H1 (cell line): ENCODE data around the gene SLC25A22. TPM values are rescaled to one million over a fixed set of nuclear protein-coding genes. Genes with fewer than 3 reads are reported as not detected.

Experiments used
- CTCF ChIA-PET: fragments of 300-600 bp; sonication (Branson Sonifier 250); formaldehyde crosslinking; loops from one replicate; lab custom pipeline; 2021; ENCODE audit not compliant: partially characterized antibody; lab: Charles Lee
- POLR2A ChIA-PET: fragments of 300-600 bp; sonication (Branson Sonifier 250); formaldehyde crosslinking; loops from one replicate; lab custom pipeline; 2021; ENCODE audit warnings: inconsistent platforms; ENCODE audit not compliant: partially characterized antibody; lab: Charles Lee
- DNase-seq, 2 experiments: peaks; one replicate each; pipeline versions ENCODE4 v3.0.0 to v3.0.0-alpha.2; 2010 to 2022; ENCODE audit warnings: low spot score in 2 of 2, low read depth in 1 of 2, mixed read lengths in 1 of 2
- FAIRE-seq: peaks from 2 replicates; lab custom pipeline; 2011; peaks lifted over from hg19 to GRCh38; lab: Jason Lieb, UNC
- H2AFZ ChIP-seq: 2 replicates; pipeline ENCODE4 v1.8.1; 2012; ENCODE audit warnings: low read length, inconsistent platforms
- H2AK5ac ChIP-seq: 2 replicates; pipeline ENCODE4 v1.6.1; 2013; ENCODE audit warnings: low read depth, low read length
- H2BK120ac ChIP-seq: replicated peaks from 2 replicates; pipeline ENCODE3; 2013; ENCODE audit warnings: low read depth, low read length, inconsistent platforms
- H2BK12ac ChIP-seq: 2 replicates; pipeline ENCODE4 v1.6.1; 2013; ENCODE audit warnings: low read depth, low read length
- H2BK15ac ChIP-seq: 2 replicates; pipeline ENCODE4 v1.6.1; 2013; ENCODE audit warnings: low read length
- H2BK20ac ChIP-seq: 2 replicates; pipeline ENCODE4 v1.6.1; 2013; ENCODE audit warnings: low read length
- H2BK5ac ChIP-seq: 2 replicates; pipeline ENCODE4 v1.6.1; 2013; ENCODE audit warnings: low read depth, low read length
- H3K14ac ChIP-seq: 2 replicates; pipeline ENCODE4 v1.6.1; 2013; ENCODE audit warnings: inconsistent platforms; ENCODE audit not compliant: insufficient read length
- H3K18ac ChIP-seq: 2 replicates; pipeline ENCODE4 v1.6.1; 2013; ENCODE audit warnings: low read length; ENCODE audit errors: extremely low read depth
- H3K23ac ChIP-seq: 2 replicates; pipeline ENCODE4 v1.6.1; 2013; ENCODE audit warnings: inconsistent platforms; ENCODE audit not compliant: insufficient read length
- H3K23me2 ChIP-seq: 2 replicates; pipeline ENCODE4 v1.6.1; 2013; ENCODE audit warnings: low read depth, low read length
- H3K27ac ChIP-seq: 2 replicates; pipeline ENCODE4 v1.6.1; 2011; ENCODE audit warnings: low read depth, low read length, inconsistent platforms
- H3K27me3 ChIP-seq, 4 experiments: replicated peaks in 1 of 4; 1 replicate in 1 of 4; 2 replicates in 3 of 4; pipeline versions ENCODE4 v1.6.1 to v1.8.1; 2011 to 2013; ENCODE audit warnings: low read length in 3 of 4, mild to moderate bottlenecking in 3 of 4, inconsistent platforms in 2 of 4, mixed read lengths in 2 of 4, moderate library complexity in 1 of 4; ENCODE audit not compliant: control insufficient read depth in 3 of 4, insufficient read depth in 3 of 4; ENCODE audit errors: extremely low read depth in 1 of 4
- H3K36me3 ChIP-seq, 4 experiments: 2 replicates each; pipeline versions ENCODE4 v1.6.1 to v1.8.1; 2011 to 2013; ENCODE audit warnings: mild to moderate bottlenecking in 4 of 4, low read length in 3 of 4, moderate library complexity in 2 of 4, control low read depth in 1 of 4, inconsistent platforms in 1 of 4; ENCODE audit not compliant: insufficient read depth in 4 of 4, control insufficient read depth in 2 of 4
- H3K4ac ChIP-seq: replicated peaks from 2 replicates; pipeline ENCODE3; 2013; ENCODE audit warnings: low read length, low read depth, mixed read lengths, inconsistent platforms; ENCODE audit not compliant: insufficient read length
- H3K4me1 ChIP-seq, 4 experiments: replicated peaks in 1 of 4; 1 replicate in 1 of 4; 2 replicates in 3 of 4; pipeline versions ENCODE4 v1.6.1 to v1.8.1; 2011 to 2013; ENCODE audit warnings: low read length in 3 of 4, inconsistent platforms in 2 of 4, mixed read lengths in 1 of 4; ENCODE audit not compliant: insufficient read depth in 4 of 4, control insufficient read depth in 3 of 4
- H3K4me2 ChIP-seq, 2 experiments: 2 replicates each; pipeline versions ENCODE4 v1.6.1 to v1.8.1; 2011 to 2013; ENCODE audit warnings: low read depth in 2 of 2, low read length in 2 of 2, control low read depth in 1 of 2, inconsistent platforms in 1 of 2, mild to moderate bottlenecking in 1 of 2; ENCODE audit not compliant: insufficient read depth in 1 of 2
- H3K4me3 ChIP-seq, 4 experiments: fragments of 200-600, 300-600 bp in 1 of 4; sonication (generic), shearing (Covaris generic), sonication (Bioruptor Twin) in 1 of 4; 2 replicates each; pipeline versions ENCODE4 v1.5.1 to v1.8.1; 2011 to 2016; ENCODE audit warnings: low read length in 4 of 4, low read depth in 3 of 4, control low read depth in 2 of 4, inconsistent platforms in 2 of 4, mild to moderate bottlenecking in 2 of 4, mixed read lengths in 1 of 4, moderate library complexity in 1 of 4; ENCODE audit not compliant: insufficient read depth in 2 of 4; ENCODE audit errors: extremely low read depth in 1 of 4
- H3K56ac ChIP-seq: replicated peaks from 2 replicates; pipeline ENCODE3; 2013; ENCODE audit warnings: low read depth, mild to moderate bottlenecking, mixed read lengths, low read length, inconsistent platforms; ENCODE audit not compliant: insufficient read length
- H3K79me1 ChIP-seq: 2 replicates; pipeline ENCODE4 v1.6.1; 2013; ENCODE audit warnings: low read depth, low read length, control low read depth
- H3K79me2 ChIP-seq, 2 experiments: 2 replicates each; pipeline versions ENCODE4 v1.6.1 to v1.8.1; 2012 to 2013; ENCODE audit warnings: low read length in 2 of 2, mild to moderate bottlenecking in 2 of 2, inconsistent platforms in 1 of 2; ENCODE audit not compliant: insufficient read depth in 2 of 2, control insufficient read depth in 1 of 2
- H3K9ac ChIP-seq, 4 experiments: replicated peaks in 1 of 4; 1 replicate in 1 of 4; 2 replicates in 3 of 4; pipeline versions ENCODE4 v1.6.1 to v1.8.1; 2011 to 2013; ENCODE audit warnings: low read depth in 3 of 4, low read length in 3 of 4, control low read depth in 2 of 4, mild to moderate bottlenecking in 2 of 4, moderate library complexity in 2 of 4, inconsistent platforms in 1 of 4; ENCODE audit errors: extremely low read depth in 1 of 4
- H3K9me3 ChIP-seq, 2 experiments: 2 replicates each; pipeline versions ENCODE4 v1.6.1 to v1.8.1; 2012 to 2013; ENCODE audit warnings: mild to moderate bottlenecking in 2 of 2, moderate library complexity in 2 of 2, control low read depth in 1 of 2, inconsistent platforms in 1 of 2, low read depth in 1 of 2, low read length in 1 of 2, mixed read lengths in 1 of 2; ENCODE audit not compliant: insufficient read depth in 2 of 2
- H4K20me1 ChIP-seq, 2 experiments: replicated peaks in 1 of 2; 2 replicates each; pipeline versions ENCODE3 to v1.8.1; 2011 to 2013; ENCODE audit warnings: inconsistent platforms in 2 of 2, low read length in 2 of 2, mild to moderate bottlenecking in 1 of 2; ENCODE audit not compliant: insufficient read depth in 2 of 2, control insufficient read depth in 1 of 2
- H4K5ac ChIP-seq: 2 replicates; pipeline ENCODE4 v1.6.1; 2013; ENCODE audit warnings: low read length, low read depth, mixed read lengths, inconsistent platforms; ENCODE audit not compliant: insufficient read length
- H4K8ac ChIP-seq: 2 replicates; pipeline ENCODE4 v1.8.0; 2013; ENCODE audit warnings: mild to moderate bottlenecking, moderate library complexity, low read length, inconsistent platforms; ENCODE audit not compliant: insufficient read depth; ENCODE audit errors: extremely low read depth
- H4K91ac ChIP-seq: replicated peaks from 2 replicates; pipeline ENCODE3; 2013; ENCODE audit warnings: low read length, mixed read lengths, inconsistent platforms; ENCODE audit not compliant: insufficient read length
- ATF2 ChIP-seq: IDR thresholded peaks from 2 replicates; pipeline ENCODE4 v1.6.1; 2012; ENCODE audit warnings: low read length, inconsistent platforms
- BRCA1 ChIP-seq: IDR thresholded peaks from 2 replicates; pipeline ENCODE4 v1.6.1; 2012; ENCODE audit warnings: low read depth, low read length, improper control_type of control experiment
- CEBPB ChIP-seq: IDR thresholded peaks from 2 replicates; pipeline ENCODE4 v1.6.1; 2012; ENCODE audit warnings: low read depth, low read length
- CHD1 ChIP-seq: IDR thresholded peaks from 2 replicates; pipeline ENCODE4 v1.6.1; 2012; ENCODE audit warnings: low read depth, low read length, improper control_type of control experiment
- EGR1 ChIP-seq: IDR thresholded peaks from 2 replicates; pipeline ENCODE4 v1.6.1; 2011; ENCODE audit warnings: low read depth, low read length, borderline replicate concordance
- GABPA ChIP-seq: IDR thresholded peaks from 2 replicates; pipeline ENCODE4 v1.6.1; 2011; ENCODE audit warnings: mild to moderate bottlenecking, low read length, moderate library complexity, borderline replicate concordance; ENCODE audit not compliant: insufficient read depth
- NRF1 ChIP-seq: IDR thresholded peaks from 2 replicates; pipeline ENCODE4 v1.6.1; 2011; ENCODE audit warnings: mild to moderate bottlenecking, low read depth, low read length, improper control_type of control experiment
- POLR2A ChIP-seq, 2 experiments: IDR thresholded peaks; 1 replicate in 1 of 2; 2 replicates in 1 of 2; pipeline ENCODE4 v1.6.1; 2011; ENCODE audit warnings: low read depth in 2 of 2, low read length in 2 of 2, mild to moderate bottlenecking in 2 of 2; ENCODE audit errors: control extremely low read depth in 1 of 2
- SAP30 ChIP-seq: fragments of 300-600 bp; sonication (generic); IDR thresholded peaks from 2 replicates; pipeline ENCODE4 v1.7.1; 2012; ENCODE audit warnings: low read length, moderate library complexity, mild to moderate bottlenecking, inconsistent platforms; ENCODE audit not compliant: insufficient read depth, insufficient replicate concordance
- SIRT6 ChIP-seq: IDR thresholded peaks from one replicate; pipeline ENCODE4 v1.7.1; 2012; ENCODE audit warnings: low read length, inconsistent platforms
- SP4 ChIP-seq: IDR thresholded peaks from 2 replicates; pipeline ENCODE4 v1.6.1; 2012; ENCODE audit warnings: low read length, inconsistent platforms
- USF2 ChIP-seq: IDR thresholded peaks from 2 replicates; pipeline ENCODE4 v1.6.1; 2011; ENCODE audit warnings: low read length, improper control_type of control experiment
- WGBS, 2 experiments: shearing (Covaris generic) in 1 of 2; methylation state at CpG; one replicate each; pipeline versions ENCODE4 v1.1.6 to v1.1.7; 2013 to 2015; ENCODE audit warnings: low lambda C conversion rate in 2 of 2, mixed read lengths in 2 of 2, inconsistent platforms in 1 of 2, low coverage in 1 of 2, missing lambda C conversion rate in 1 of 2; ENCODE audit not compliant: insufficient replicate concordance in 2 of 2, insufficient coverage in 1 of 2, insufficient read length in 1 of 2; ENCODE audit errors: extremely low coverage in 1 of 2, missing lambda C conversion rate in 1 of 2; 5-methylcytosine and 5-hydroxymethylcytosine counted together
- polyA plus RNA-seq, 7 experiments: library from polyadenylated mRNA; depleted of rRNA in 3 of 7; stranded (reverse) in 5 of 7; unstranded in 2 of 7; fragments of >200 nt in 5 of 7; fragments of 200-250 nt in 2 of 7; gene quantifications; 1 replicate in 5 of 7; 2 replicates in 1 of 7; 4 replicates in 1 of 7; pipeline versions ENCODE4 v1.2.1 to v1.2.3, GENCODE V29; 2011 to 2013; ENCODE audit warnings: missing spikeins in 2 of 7, mixed read lengths in 2 of 7
- total RNA-seq: library from RNA; stranded (reverse); fragmentation: NEBNext Ultra II Directional; extraction: Animal tissue kit (Norgen Biotek cat#: 25700); gene quantifications from 2 replicates; pipeline ENCODE4 v1.2.1, GENCODE V29; 2021

SLC25A22 gene
- total and polyA plus RNA-seq, 2 of the 8 experiments (the other 6 are each of a cell fraction or from before 2014, with no cell fraction given) = 31.5 to 48.0 TPM

DNA sequence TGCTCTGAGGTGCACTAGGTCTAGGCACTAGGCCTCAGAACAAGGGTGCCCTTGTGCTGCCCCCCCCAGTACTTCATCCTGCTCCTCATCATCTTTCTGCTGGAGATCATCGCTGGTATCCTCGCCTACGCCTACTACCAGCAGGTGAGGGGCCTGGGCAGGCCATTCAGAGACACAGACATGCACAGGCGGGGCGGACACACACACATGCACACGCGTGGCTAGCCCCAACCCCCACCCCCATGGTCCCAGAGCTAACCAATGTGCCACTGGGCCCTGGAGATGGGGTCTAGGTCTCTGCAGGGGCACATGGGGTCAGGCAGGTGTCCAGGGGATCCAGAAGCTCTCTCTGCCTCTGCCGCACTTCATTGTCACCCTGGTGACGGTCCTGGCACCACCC is 38.6 kb upstream of the SLC25A22 start:
- no peak overlapping the region for H2BK12ac ChIP-seq
- ChIA-PET POLR2A (interaction anchor here (0.6 to 53.0 kb wide), 6 partner anchors 7 to 321 kb away, joined by 3 to 1917 read pairs (median 119); partner anchors contain the start of genes CD151, CEND1, CRACR2B and GATD1), CTCF (interaction anchor here (0.6 to 5.2 kb wide), 5 partner anchors 8 to 91 kb away, joined by 3 to 26 read pairs (median 5); partner anchors contain the start of gene CRACR2B)
- no peak overlapping the region for H2AK5ac ChIP-seq
- H3K23me2 ChIP-seq = peaks cover 15% of the 10 kb centered on the region; the same call in 1 of the 2 replicates
- no peak overlapping the region for H3K4me3 ChIP-seq
- H4K91ac ChIP-seq = no peak overlapping the region
- no peak overlapping the region for H3K9ac ChIP-seq
- no peak overlapping the region for H3K23ac ChIP-seq
- 83% methylated on average over 9 of the region's 9 CpGs; no CpG with 5 or more reads in 1 of the 2 experiments for WGBS, 2 experiments
- H2BK5ac ChIP-seq = no peak overlapping the region
- no peak overlapping the region for H3K27ac ChIP-seq
- H3K14ac ChIP-seq = no peak overlapping the region
- H3K79me1 ChIP-seq = peaks cover 9% of the 10 kb centered on the region; the same call in 1 of the 2 replicates
- no peak overlapping the region for H2BK120ac ChIP-seq
- H2AFZ ChIP-seq = no peak overlapping the region
- no peak overlapping the region for H2BK20ac ChIP-seq
- peaks cover 0 to 30% (median 24%) of the 10 kb centered on the region in 4 experiments; a peak in 6 of 7 replicates for H3K4me1 ChIP-seq
- H3K56ac ChIP-seq = no peak overlapping the region
- H4K5ac ChIP-seq = no peak overlapping the region
- peaks cover 3 to 44% of the 10 kb centered on the region in 2 experiments for H4K20me1 ChIP-seq
- peaks cover 0 to 7% (median 7%) of the 10 kb centered on the region in 4 experiments; a peak in 4 of 7 replicates for H3K27me3 ChIP-seq
- H3K4me2 ChIP-seq = no peak overlapping the region
- no peak for DNase-seq
- H3K9me3 ChIP-seq = no peaks in the 10 kb centered on the region
- H4K8ac ChIP-seq = no peak overlapping the region
- H2BK15ac ChIP-seq = no peak overlapping the region
- peaks cover 10 to 30% (median 24%) of the 10 kb centered on the region in 4 experiments; a peak in 7 of 8 replicates for H3K36me3 ChIP-seq
- no peak for FAIRE-seq
- peaks cover 0 to 11% of the 10 kb centered on the region in 2 experiments; a peak in 2 of 4 replicates for H3K79me2 ChIP-seq
- H3K4ac ChIP-seq = no peak overlapping the region
- no peak overlapping the region for H3K18ac ChIP-seq
- TF ChIP-seq EGR1 (no peak), POLR2A (IDR thresholded peaks at IDR 0.05; ENCODE audit: control extremely low read depth in 1 of 2, low read depth in 2 of 2, low read length in 2 of 2) (no peak), CHD1 (no peak), SIRT6 (no peak), USF2 (no peak), SAP30 (no peak), ATF2 (no peak), CEBPB (no peak), NRF1 (no peak), GABPA (no peak), SP4 (no peak), BRCA1 (no peak)
